Thymus (tissue), 11 donors: ENCODE data around the gene CIB4. TPM values are rescaled to one million over a fixed set of nuclear protein-coding genes. Genes with fewer than 3 reads are reported as not detected.

ENCODE experiments used
- DNase-seq, 9 donors: peaks; one replicate each; pipeline ENCODE4 v3.0.0-alpha.2; 2013; ENCODE audit warnings: low spot score in 9 of 9, low read depth in 6 of 9, missing footprints in 1 of 9
- H3K27ac ChIP-seq, 2 donors: one replicate each; pipeline ENCODE4 v1.5.1; 2013; ENCODE audit warnings: control low read depth in 1 of 2, low read depth in 1 of 2, low read length in 1 of 2, mild to moderate bottlenecking in 1 of 2, moderate library complexity in 1 of 2
- H3K27me3 ChIP-seq, 2 donors: one replicate each; pipeline ENCODE4 v1.5.1; 2013; ENCODE audit warnings: low read length in 1 of 2; ENCODE audit not compliant: control insufficient read depth in 2 of 2, insufficient read depth in 1 of 2
- H3K36me3 ChIP-seq, 2 donors: one replicate each; pipeline ENCODE4 v1.5.1; 2013; ENCODE audit warnings: low read length in 1 of 2, mild to moderate bottlenecking in 1 of 2, moderate library complexity in 1 of 2; ENCODE audit not compliant: control insufficient read depth in 2 of 2, insufficient read depth in 2 of 2
- H3K4me1 ChIP-seq, 2 donors: one replicate each; pipeline ENCODE4 v1.5.1; 2013; ENCODE audit warnings: low read length in 2 of 2; ENCODE audit not compliant: control insufficient read depth in 2 of 2, insufficient read depth in 2 of 2
- H3K4me3 ChIP-seq, 2 donors: one replicate each; pipeline ENCODE4 v1.5.1; 2013; ENCODE audit warnings: low read length in 2 of 2, control low read depth in 1 of 2, mild to moderate bottlenecking in 1 of 2
- H3K9me3 ChIP-seq, 2 donors: one replicate each; pipeline ENCODE4 v1.5.1; 2013; ENCODE audit warnings: low read length in 1 of 2, mild to moderate bottlenecking in 1 of 2; ENCODE audit not compliant: control insufficient read depth in 2 of 2, insufficient read depth in 1 of 2
- WGBS: extraction: QIAGEN DNeasy Blood & Tissue Kit; methylation state at CpG from one replicate; pipeline ENCODE4 v1.1.7; 2013; 5-methylcytosine and 5-hydroxymethylcytosine counted together
- polyA plus RNA-seq: library from polyadenylated mRNA; stranded (reverse); fragments of 200-250 nt; gene quantifications from one replicate; pipeline ENCODE4 v1.2.3, GENCODE V29; 2013
- total RNA-seq: library from RNA; stranded (reverse); fragments of 120-200 nt; gene quantifications from one replicate; pipeline ENCODE4 v1.2.4, GENCODE V29; 2013
- donor health status: healthy.

CIB4 gene
- total and polyA plus RNA-seq, 2 donors: 0.19 TPM; not detected in 1

DNA sequence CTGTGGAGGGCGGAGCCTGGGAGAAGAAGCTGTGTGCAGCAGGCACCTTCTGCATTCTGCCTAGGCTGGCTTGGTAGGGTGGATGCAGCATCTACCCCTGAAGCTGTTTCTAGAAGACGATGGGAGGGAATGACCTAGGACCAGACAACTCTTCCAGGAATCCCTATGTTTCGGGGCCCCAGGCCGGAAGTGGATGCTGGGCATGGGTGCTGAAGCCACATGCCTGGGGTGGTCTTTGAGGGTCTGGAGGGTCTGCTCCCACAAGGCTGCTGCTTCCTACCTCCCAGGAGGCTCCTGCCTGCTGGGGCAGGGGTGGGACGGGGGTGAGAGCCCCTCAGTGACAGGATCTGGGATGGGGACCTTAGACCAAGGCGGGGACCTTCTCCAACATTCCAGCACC, 61.0 kb downstream of the CIB4 start:
- H3K27me3 ChIP-seq: peaks cover 0 to 76% of the 10 kb centered on the region in 2 donors
- H3K4me1 ChIP-seq: no peaks in the 10 kb centered on the region
- H3K4me3 ChIP-seq: no peak overlapping the region
- DNase-seq: no peak
- no peaks in the 10 kb centered on the region for H3K9me3 ChIP-seq
- H3K27ac ChIP-seq: no peak overlapping the region
- no peaks in the 10 kb centered on the region for H3K36me3 ChIP-seq
- 88% methylated on average over 6 of the region's 6 CpGs for WGBS

DNA sequence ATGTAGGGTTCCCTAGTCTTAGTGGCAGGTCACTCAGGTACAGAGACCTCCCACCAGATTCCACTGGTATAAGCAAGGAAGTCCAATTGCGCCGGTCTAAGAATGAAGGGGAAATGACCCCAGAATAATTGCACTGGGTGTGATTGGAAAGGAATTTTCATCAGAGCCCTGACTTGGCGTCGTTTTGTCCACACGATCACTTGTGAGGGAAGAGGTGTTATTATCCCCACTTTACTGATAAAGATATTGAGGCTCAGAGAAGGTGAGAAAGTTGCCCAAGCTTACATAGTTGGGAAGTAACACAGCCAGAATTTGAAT, 61.5 kb downstream of the CIB4 start:
- Histone ChIP-seq H3K27ac (no peak overlapping the region), H3K9me3 (no peaks in the 10 kb centered on the region), H3K36me3 (no peaks in the 10 kb centered on the region), H3K27me3 (peaks cover 0 to 75% of the 10 kb centered on the region in 2 donors), H3K4me3 (no peak overlapping the region), H3K4me1 (no peaks in the 10 kb centered on the region)
- 80% methylated on average over 5 of the region's 5 CpGs for WGBS
- DNase-seq: no peak

DNA sequence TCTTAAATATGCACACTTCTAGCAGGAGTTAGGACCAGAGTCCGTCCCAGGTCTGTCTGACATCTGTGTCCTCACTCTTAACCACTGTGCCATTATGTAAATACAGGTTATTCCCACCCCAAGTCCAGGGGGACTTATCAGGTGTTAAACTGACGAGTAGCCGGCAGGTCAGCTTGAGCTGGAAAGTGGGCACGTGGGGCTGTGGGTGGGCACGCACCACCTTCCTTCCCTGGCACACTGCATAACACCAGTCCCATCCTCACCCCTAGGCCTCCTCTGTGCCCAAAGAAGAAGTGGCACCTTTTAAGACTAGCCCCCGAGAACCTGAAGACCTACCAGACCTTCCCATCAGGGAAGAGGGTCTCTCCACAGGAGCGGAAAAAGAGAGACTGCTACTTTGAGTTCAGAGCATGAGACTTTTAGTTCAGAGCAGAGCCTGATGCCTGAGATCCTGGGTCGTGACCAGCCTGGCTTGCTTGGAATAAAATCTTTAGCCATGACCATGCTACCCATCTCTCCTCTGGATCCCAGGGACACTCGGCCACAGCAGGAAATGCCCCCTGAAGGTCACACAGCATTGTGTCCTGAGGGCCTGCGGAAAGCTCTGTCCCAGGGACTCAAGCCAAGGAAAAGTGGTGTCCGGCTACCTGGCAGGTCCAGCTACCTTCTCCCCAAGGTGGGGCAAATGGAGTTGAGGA, 62.0 kb downstream of the CIB4 start:
- DNase-seq: no peak
- 91% methylated on average over 11 of the region's 11 CpGs for WGBS
- peaks cover 0 to 75% of the 10 kb centered on the region in 2 donors for H3K27me3 ChIP-seq

DNA sequence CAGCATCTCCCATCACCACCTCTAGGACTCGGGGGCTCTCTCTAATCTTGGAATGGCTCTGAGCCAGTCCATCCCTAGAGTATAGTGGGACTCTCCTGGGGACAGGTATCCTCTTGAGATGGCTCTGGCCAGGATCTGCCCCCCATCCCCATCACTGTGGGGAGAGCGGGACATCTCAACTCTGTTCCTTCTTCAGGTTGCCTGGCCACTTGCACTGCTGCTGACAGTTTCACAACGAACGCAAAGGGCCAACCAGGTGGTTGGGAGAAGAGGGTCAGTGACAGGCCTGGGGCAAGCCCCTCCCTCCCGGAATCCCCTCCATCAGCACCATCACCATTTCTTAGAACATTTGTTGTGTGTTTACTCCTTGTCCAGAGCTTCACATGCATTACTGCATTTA, 62.6 kb downstream of the CIB4 start:
- H3K4me1 ChIP-seq: no peaks in the 10 kb centered on the region

More for the DNA sequence above, 62.0 kb downstream of the CIB4 start:
- Histone ChIP-seq H3K4me3 (no peak overlapping the region), H3K9me3 (no peaks in the 10 kb centered on the region), H3K36me3 (no peaks in the 10 kb centered on the region), H3K4me1 (no peaks in the 10 kb centered on the region), H3K27ac (no peak overlapping the region)

DNA sequence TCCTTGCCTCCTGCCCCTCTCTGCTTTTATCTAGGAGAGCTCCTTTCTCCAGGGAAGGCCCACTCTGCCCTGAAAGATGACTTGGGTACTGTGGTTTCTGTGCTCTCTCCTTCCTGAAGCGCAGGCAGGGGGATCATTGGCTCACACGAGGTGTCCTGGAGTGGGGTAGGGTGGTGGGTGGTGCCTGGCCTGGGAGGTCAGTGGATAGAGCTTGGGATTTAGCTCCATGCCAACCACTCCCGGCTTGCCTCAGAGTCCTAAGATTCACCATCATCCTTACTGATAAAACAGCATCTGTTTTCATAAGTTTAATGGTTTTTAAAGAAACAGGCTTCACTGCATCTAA, 63.1 kb downstream of the CIB4 start:
- H3K4me1 ChIP-seq: no peaks in the 10 kb centered on the region
- H3K4me3 ChIP-seq: no peak overlapping the region
- 75% methylated on average over 3 of the region's 3 CpGs for WGBS
- H3K9me3 ChIP-seq: no peaks in the 10 kb centered on the region
- H3K27ac ChIP-seq: no peak overlapping the region
- H3K27me3 ChIP-seq: peaks cover 0 to 77% of the 10 kb centered on the region in 2 donors
- DNase-seq: no peak
- H3K36me3 ChIP-seq: no peaks in the 10 kb centered on the region

More for the DNA sequence above, 62.6 kb downstream of the CIB4 start:
- no peak for DNase-seq
- no peaks in the 10 kb centered on the region for H3K9me3 ChIP-seq
- H3K27me3 ChIP-seq: peaks cover 0 to 75% of the 10 kb centered on the region in 2 donors
- WGBS: 89% methylated on average over 5 of the region's 5 CpGs
- no peak overlapping the region for H3K27ac ChIP-seq
- no peaks in the 10 kb centered on the region for H3K36me3 ChIP-seq
- H3K4me3 ChIP-seq: no peak overlapping the region

DNA sequence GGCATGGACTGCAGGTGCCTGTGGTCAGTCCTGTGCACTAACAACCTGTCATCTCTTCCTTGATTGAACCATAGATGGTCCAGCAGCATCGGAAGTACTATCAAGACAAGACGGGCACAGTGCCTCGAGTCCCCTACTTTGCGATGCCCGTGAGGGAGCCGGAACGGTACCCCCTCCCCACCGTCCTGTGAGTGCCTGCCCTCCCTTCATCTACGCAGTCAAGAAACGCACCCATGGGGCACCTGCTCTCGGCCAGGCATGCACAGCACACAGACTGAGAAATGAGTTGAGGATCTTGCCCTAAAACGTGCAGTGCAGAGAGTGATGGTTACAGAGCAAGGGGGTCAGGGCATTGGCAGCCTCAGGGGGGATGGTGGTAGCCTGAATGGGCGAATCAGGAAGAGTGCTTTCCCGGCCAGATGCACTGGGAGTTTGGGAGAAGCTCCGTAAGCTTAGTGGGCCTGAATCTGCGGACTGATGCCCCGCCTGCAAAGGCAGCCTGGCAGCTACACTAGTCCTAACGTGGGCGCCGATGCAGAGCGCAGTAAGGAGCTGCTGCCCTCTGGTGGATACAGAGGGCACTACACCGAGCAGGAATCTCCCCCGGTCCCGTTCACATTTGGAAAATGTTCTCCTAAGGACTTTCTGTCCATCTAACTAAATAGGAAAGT, 63.6 kb downstream of the CIB4 start:
- no peaks in the 10 kb centered on the region for H3K36me3 ChIP-seq
- H3K4me3 ChIP-seq: no peak overlapping the region
- no peak overlapping the region for H3K27ac ChIP-seq
- 44% methylated on average over 24 of the region's 24 CpGs for WGBS
- H3K27me3 ChIP-seq: peaks cover 0 to 79% of the 10 kb centered on the region in 2 donors
- DNase-seq: peak; percentile 23 to 78 (median 51)
- no peaks in the 10 kb centered on the region for H3K4me1 ChIP-seq
- H3K9me3 ChIP-seq: no peaks in the 10 kb centered on the region

DNA sequence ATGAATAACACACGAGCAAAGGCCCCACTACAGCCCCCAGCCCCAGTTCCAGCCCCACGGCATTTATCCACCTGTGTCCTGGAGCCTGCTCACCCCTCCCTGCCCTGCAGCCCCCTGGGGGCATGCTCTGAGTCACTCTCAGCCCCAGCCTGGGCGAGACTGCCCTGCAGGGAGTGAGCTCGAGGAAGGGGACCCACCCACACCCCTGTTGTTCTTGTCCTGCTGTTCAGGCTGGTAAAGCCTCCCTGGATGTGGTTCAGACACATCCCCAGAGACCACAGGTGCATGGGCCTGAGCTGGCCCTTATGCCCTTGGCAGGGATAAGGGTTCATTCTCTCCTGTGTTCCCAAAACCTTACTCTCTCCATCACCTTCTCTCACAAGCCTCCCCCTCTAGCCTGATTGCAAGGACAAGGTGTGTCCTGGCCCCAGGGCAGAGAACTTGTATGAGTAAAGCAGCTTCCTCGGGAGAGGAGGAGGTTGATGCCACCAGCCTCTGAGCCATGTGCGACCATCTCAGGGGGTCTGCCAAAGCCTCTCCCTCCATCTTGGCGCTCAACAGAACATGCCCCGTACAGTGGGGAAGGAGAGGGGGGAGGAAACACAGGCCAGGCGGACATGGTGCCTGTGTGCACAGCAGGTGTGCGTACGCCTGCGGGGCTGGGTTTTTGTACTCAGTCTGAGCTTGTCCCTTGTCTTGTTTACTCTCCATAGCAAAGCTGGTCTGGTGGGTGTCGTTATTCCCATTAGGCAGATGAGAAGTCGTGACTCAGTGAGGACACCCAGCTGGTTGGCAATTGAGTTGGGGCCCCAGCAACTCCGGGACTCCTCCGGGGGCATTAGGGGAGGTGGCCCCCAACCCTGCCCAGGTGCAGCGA, 64.4 kb downstream of the CIB4 start:
- no peak overlapping the region for H3K27ac ChIP-seq

DNA sequence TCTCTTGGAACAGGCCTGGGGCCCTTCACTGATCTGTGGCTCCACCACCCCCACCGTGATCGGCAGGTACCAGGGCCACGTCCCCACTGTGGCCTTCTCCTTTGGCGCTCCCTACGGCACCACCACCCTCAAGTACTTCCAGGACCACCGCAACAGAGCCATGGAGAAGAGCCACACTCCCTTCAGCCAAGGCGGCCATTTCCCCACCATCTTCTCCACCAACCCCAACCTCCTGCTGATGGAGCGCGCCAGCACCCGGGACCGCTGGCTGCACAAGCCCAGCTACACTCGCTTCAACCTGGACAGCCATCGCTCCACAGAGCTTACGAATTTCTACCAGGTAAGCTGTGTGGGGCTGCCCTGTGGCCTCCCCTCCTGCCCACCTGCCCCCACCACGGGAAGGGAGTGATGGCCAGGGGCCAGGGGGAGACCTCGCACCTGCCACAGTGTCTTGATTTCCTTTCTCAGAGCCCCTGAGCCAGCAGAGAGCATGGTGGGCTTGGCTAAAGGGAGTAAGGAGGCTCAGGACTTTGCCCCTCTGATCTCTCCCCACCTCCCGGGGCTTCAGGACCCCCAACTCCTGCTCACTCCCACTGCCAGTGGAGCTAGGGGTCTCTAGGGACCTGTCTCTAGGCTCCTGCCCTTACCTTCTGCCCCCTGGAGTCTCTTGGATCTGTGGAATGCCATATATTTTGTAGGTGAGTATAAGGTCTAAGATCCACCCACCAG, 65.2 kb downstream of the CIB4 start:
- H3K4me1 ChIP-seq: no peaks in the 10 kb centered on the region
- no peaks in the 10 kb centered on the region for H3K36me3 ChIP-seq
- H3K27me3 ChIP-seq: peaks cover 0 to 79% of the 10 kb centered on the region in 2 donors
- no peak overlapping the region for H3K27ac ChIP-seq
- 94% methylated on average over 17 of the region's 17 CpGs for WGBS
- H3K9me3 ChIP-seq: no peaks in the 10 kb centered on the region
- no peak for DNase-seq
- no peak overlapping the region for H3K4me3 ChIP-seq

More for the DNA sequence above, 64.4 kb downstream of the CIB4 start:
- Histone ChIP-seq H3K4me1 (no peaks in the 10 kb centered on the region), H3K27me3 (peaks cover 0 to 79% of the 10 kb centered on the region in 2 donors), H3K36me3 (no peaks in the 10 kb centered on the region), H3K9me3 (no peaks in the 10 kb centered on the region), H3K4me3 (no peak overlapping the region)
- 89% methylated on average over 17 of the region's 17 CpGs for WGBS
- no peak for DNase-seq
